Thymus (tissue), 11 donors: Measurements from ENCODE around the gene BRINP3. TPM values are rescaled to one million over a fixed set of nuclear protein-coding genes. Genes with fewer than 3 reads are reported as not detected.

Experiments used
- DNase-seq, 9 donors: peaks; one replicate each; pipeline ENCODE4 v3.0.0-alpha.2; 2013; ENCODE audit warnings: low spot score in 9 of 9, low read depth in 6 of 9, missing footprints in 1 of 9
- H3K27ac ChIP-seq, 2 donors: one replicate each; pipeline ENCODE4 v1.5.1; 2013; ENCODE audit warnings: control low read depth in 1 of 2, low read depth in 1 of 2, low read length in 1 of 2, mild to moderate bottlenecking in 1 of 2, moderate library complexity in 1 of 2
- H3K27me3 ChIP-seq, 2 donors: one replicate each; pipeline ENCODE4 v1.5.1; 2013; ENCODE audit warnings: low read length in 1 of 2; ENCODE audit not compliant: control insufficient read depth in 2 of 2, insufficient read depth in 1 of 2
- H3K36me3 ChIP-seq, 2 donors: one replicate each; pipeline ENCODE4 v1.5.1; 2013; ENCODE audit warnings: low read length in 1 of 2, mild to moderate bottlenecking in 1 of 2, moderate library complexity in 1 of 2; ENCODE audit not compliant: control insufficient read depth in 2 of 2, insufficient read depth in 2 of 2
- H3K4me1 ChIP-seq, 2 donors: one replicate each; pipeline ENCODE4 v1.5.1; 2013; ENCODE audit warnings: low read length in 2 of 2; ENCODE audit not compliant: control insufficient read depth in 2 of 2, insufficient read depth in 2 of 2
- H3K4me3 ChIP-seq, 2 donors: one replicate each; pipeline ENCODE4 v1.5.1; 2013; ENCODE audit warnings: low read length in 2 of 2, control low read depth in 1 of 2, mild to moderate bottlenecking in 1 of 2
- H3K9me3 ChIP-seq, 2 donors: one replicate each; pipeline ENCODE4 v1.5.1; 2013; ENCODE audit warnings: low read length in 1 of 2, mild to moderate bottlenecking in 1 of 2; ENCODE audit not compliant: control insufficient read depth in 2 of 2, insufficient read depth in 1 of 2
- WGBS: extraction: QIAGEN DNeasy Blood & Tissue Kit; methylation state at CpG from one replicate; pipeline ENCODE4 v1.1.7; 2013; 5-methylcytosine and 5-hydroxymethylcytosine counted together
- polyA plus RNA-seq: library from polyadenylated mRNA; stranded (reverse); fragments of 200-250 nt; gene quantifications from one replicate; pipeline ENCODE4 v1.2.3, GENCODE V29; 2013
- total RNA-seq: library from RNA; stranded (reverse); fragments of 120-200 nt; gene quantifications from one replicate; pipeline ENCODE4 v1.2.4, GENCODE V29; 2013
- donor health status: healthy.

BRINP3 gene
- total and polyA plus RNA-seq, 2 donors = 0.02 to 0.47 TPM

- Histone ChIP-seq H3K4me3 (no peak overlapping the region), H3K9me3 (peaks cover 0 to 6% of the 10 kb centered on the region in 2 donors), H3K27me3 (no peaks in the 10 kb centered on the region), H3K36me3 (no peaks in the 10 kb centered on the region), H3K27ac (no peak overlapping the region), H3K4me1 (no peaks in the 10 kb centered on the region)
- WGBS = 96% methylated on average over 1 of the region's 1 CpG
- DNase-seq = no peak
Measured at GRCh38 chr1:190365283-190365682, 112.4 kb downstream of the BRINP3 start.

- Histone ChIP-seq H3K4me3 (no peak overlapping the region), H3K27me3 (no peaks in the 10 kb centered on the region), H3K27ac (no peak overlapping the region), H3K36me3 (no peaks in the 10 kb centered on the region), H3K9me3 (no peaks in the 10 kb centered on the region), H3K4me1 (no peaks in the 10 kb centered on the region)
- whole genome bisulfite sequencing = 91% methylated on average over 3 of the region's 3 CpGs
- DNase-seq = no peak
Measured at GRCh38 chr1:190353538-190354101, 124.0 kb downstream of the BRINP3 start.

- DNase-seq = no peak
- H3K4me1 ChIP-seq = no peaks in the 10 kb centered on the region
- H3K9me3 ChIP-seq = no peaks in the 10 kb centered on the region
- H3K27ac ChIP-seq = no peak overlapping the region
- no peaks in the 10 kb centered on the region for H3K27me3 ChIP-seq
- no peaks in the 10 kb centered on the region for H3K36me3 ChIP-seq
- no peak overlapping the region for H3K4me3 ChIP-seq
Measured at GRCh38 chr1:190344454-190344853, 133.2 kb downstream of the BRINP3 start.

GRCh38 chr1:190338829-190339228, 138.8 kb downstream of the BRINP3 start:
- Histone ChIP-seq H3K36me3 (no peaks in the 10 kb centered on the region), H3K4me3 (no peak overlapping the region), H3K4me1 (no peaks in the 10 kb centered on the region), H3K9me3 (no peaks in the 10 kb centered on the region), H3K27ac (no peak overlapping the region), H3K27me3 (no peaks in the 10 kb centered on the region)
- DNase-seq = no peak

- Histone ChIP-seq H3K9me3 (no peaks in the 10 kb centered on the region), H3K4me1 (no peaks in the 10 kb centered on the region), H3K36me3 (no peaks in the 10 kb centered on the region), H3K4me3 (no peak overlapping the region), H3K27me3 (no peaks in the 10 kb centered on the region), H3K27ac (no peak overlapping the region)
- 86% methylated on average over 4 of the region's 4 CpGs for WGBS
- no peak for DNase-seq
Measured at GRCh38 chr1:190328871-190329270, 148.8 kb downstream of the BRINP3 start.

GRCh38 chr1:190328361-190328760, 149.3 kb downstream of the BRINP3 start:
- no peak for DNase-seq
- Histone ChIP-seq H3K36me3 (no peaks in the 10 kb centered on the region), H3K27me3 (no peaks in the 10 kb centered on the region), H3K4me1 (no peaks in the 10 kb centered on the region), H3K27ac (no peak overlapping the region), H3K4me3 (no peak overlapping the region), H3K9me3 (no peaks in the 10 kb centered on the region)

GRCh38 chr1:190327271-190327670, 150.4 kb downstream of the BRINP3 start:
- H3K27me3 ChIP-seq = no peaks in the 10 kb centered on the region
- H3K4me1 ChIP-seq = no peaks in the 10 kb centered on the region
- WGBS = 98% methylated on average over 3 of the region's 3 CpGs
- DNase-seq = no peak
- no peak overlapping the region for H3K27ac ChIP-seq
- no peaks in the 10 kb centered on the region for H3K36me3 ChIP-seq
- no peaks in the 10 kb centered on the region for H3K9me3 ChIP-seq
- no peak overlapping the region for H3K4me3 ChIP-seq

- Histone ChIP-seq H3K36me3 (no peaks in the 10 kb centered on the region), H3K4me1 (no peaks in the 10 kb centered on the region), H3K27me3 (no peaks in the 10 kb centered on the region), H3K9me3 (no peaks in the 10 kb centered on the region), H3K27ac (no peak overlapping the region), H3K4me3 (no peak overlapping the region)
- no peak for DNase-seq
- WGBS = 90% methylated on average over 2 of the region's 2 CpGs
Measured at GRCh38 chr1:190323530-190323929, 154.1 kb downstream of the BRINP3 start.

- Histone ChIP-seq H3K4me1 (no peaks in the 10 kb centered on the region), H3K36me3 (no peaks in the 10 kb centered on the region), H3K27ac (no peak overlapping the region), H3K27me3 (no peaks in the 10 kb centered on the region), H3K9me3 (no peaks in the 10 kb centered on the region), H3K4me3 (no peak overlapping the region)
- DNase-seq = no peak
- WGBS = 95% methylated on average over 6 of the region's 6 CpGs
Measured at GRCh38 chr1:190322274-190322673, 155.4 kb downstream of the BRINP3 start.

- no peak for DNase-seq
- no peak overlapping the region for H3K4me3 ChIP-seq
- H3K4me1 ChIP-seq = no peaks in the 10 kb centered on the region
- no peaks in the 10 kb centered on the region for H3K9me3 ChIP-seq
- H3K27ac ChIP-seq = no peak overlapping the region
- no peaks in the 10 kb centered on the region for H3K27me3 ChIP-seq
- H3K36me3 ChIP-seq = no peaks in the 10 kb centered on the region
- 92% methylated on average over 3 of the region's 3 CpGs for WGBS
Measured at GRCh38 chr1:190320952-190321351, 156.7 kb downstream of the BRINP3 start.
